K562 (cell line): ENCODE data around the gene ZDHHC14. TPM values are rescaled to one million over a fixed set of nuclear protein-coding genes. Genes with fewer than 3 reads are reported as not detected.

Source experiments
- C11orf30 ChIP-seq: fragments of 450-650 bp; IDR thresholded peaks from 2 replicates; pipeline ENCODE4 v1.6.1; 2016; ENCODE audit warnings: low read depth, mild to moderate bottlenecking
- CHAMP1 ChIP-seq: fragments of 450-650 bp; IDR thresholded peaks from 2 replicates; pipeline ENCODE4 v1.6.1; 2016; ENCODE audit warnings: mild to moderate bottlenecking
- EHMT2 ChIP-seq: fragments of 450-650 bp; IDR thresholded peaks from 2 replicates; pipeline ENCODE4 v1.6.1; 2018; ENCODE audit warnings: antibody characterized with exemption
- FOXK1 ChIP-seq: sonication (generic); formaldehyde crosslinking; IDR thresholded peaks from 2 replicates; pipeline ENCODE4 v1.8.0; 2022; ENCODE audit warnings: missing genetic modification reagents, mild to moderate bottlenecking, borderline replicate concordance
- JUN ChIP-seq, 2 experiments: sonication (generic) in 1 of 2; formaldehyde crosslinking in 1 of 2; IDR thresholded peaks; 2 replicates each; pipeline versions ENCODE4 v1.6.1 to v1.8.0; 2012 to 2022; ENCODE audit warnings: borderline replicate concordance in 2 of 2, mild to moderate bottlenecking in 2 of 2, improper control_type of control experiment in 1 of 2, low read depth in 1 of 2, low read length in 1 of 2, missing genetic modification reagents in 1 of 2
- LCOR ChIP-seq: sonication (generic); formaldehyde crosslinking; IDR thresholded peaks from 2 replicates; pipeline ENCODE4 v1.8.0; 2022; ENCODE audit warnings: mild to moderate bottlenecking, missing genetic modification reagents
- NFIX ChIP-seq: fragments of 250-450 bp; sonication (Bioruptor Pico); IDR thresholded peaks from 2 replicates; pipeline ENCODE4 v1.4.0; 2020; ENCODE audit warnings: low read depth, mild to moderate bottlenecking, moderate library complexity
- NR3C1 ChIP-seq: sonication (generic); formaldehyde crosslinking; IDR thresholded peaks from 2 replicates; pipeline ENCODE4 v1.8.1; 2022; ENCODE audit warnings: missing genetic modification reagents
- SRSF7 ChIP-seq: fragments of 200-400 bp; formaldehyde crosslinking; optimal IDR thresholded peaks from 2 replicates; pipeline ENCODE3; 2017; ENCODE audit warnings: mild to moderate bottlenecking, low read depth, low read length
- STAT5A ChIP-seq: IDR thresholded peaks from 2 replicates; pipeline ENCODE4 v1.6.1; 2012; ENCODE audit warnings: low read length, inconsistent platforms, borderline replicate concordance
- TOE1 ChIP-seq, 2 experiments: fragments of 450-650 bp in 1 of 2; sonication (generic) in 1 of 2; formaldehyde crosslinking in 1 of 2; IDR thresholded peaks; 2 replicates each; pipeline versions ENCODE4 v1.7.1 to v1.8.0; 2016 to 2022; ENCODE audit warnings: borderline replicate concordance in 2 of 2, mild to moderate bottlenecking in 2 of 2, antibody characterized with exemption in 1 of 2, inconsistent platforms in 1 of 2, low read depth in 1 of 2, missing genetic modification reagents in 1 of 2, moderate library complexity in 1 of 2
- XRCC3 ChIP-seq: fragments of 450-650 bp; IDR thresholded peaks from 2 replicates; pipeline ENCODE4 v1.6.1; 2017; ENCODE audit warnings: mild to moderate bottlenecking, moderate library complexity
- ZBTB8A ChIP-seq: fragments of 450-650 bp; IDR thresholded peaks from 2 replicates; pipeline ENCODE4 v1.6.1; 2018; ENCODE audit warnings: mild to moderate bottlenecking, moderate library complexity; ENCODE audit not compliant: partially characterized antibody
- ZNF134 ChIP-seq: fragments of 250-450 bp; sonication (Bioruptor Pico); conservative IDR thresholded peaks from 2 replicates; pipeline ENCODE4 v1.4.0; 2020
- ZNF316 ChIP-seq: fragments of 450-650 bp; IDR thresholded peaks from 2 replicates; pipeline ENCODE4 v1.6.1; 2016
- ZNF511 ChIP-seq: sonication (generic); formaldehyde crosslinking; IDR thresholded peaks from 2 replicates; pipeline ENCODE4 v1.8.0; 2022; ENCODE audit warnings: mild to moderate bottlenecking, missing genetic modification reagents
- ZNF75A ChIP-seq: fragments of 450-650 bp; formaldehyde crosslinking; IDR thresholded peaks from 2 replicates; pipeline ENCODE4 v1.4.0; 2020; ENCODE audit warnings: mild to moderate bottlenecking
- polyA plus RNA-seq, 8 experiments: library from polyadenylated mRNA; depleted of rRNA in 4 of 8; stranded (reverse) in 5 of 8; unstranded in 3 of 8; fragments of >200 nt; fragmentation: Nextera tagmentation in 2 of 8; fragmentation: Illumina TruSeq in 1 of 8; extraction: Ambion mirVana in 2 of 8; extraction: Trizol in 1 of 8; gene quantifications; 2 replicates each; pipeline versions ENCODE4 v1.2.1 to v1.2.3, GENCODE V29; 2011 to 2014; ENCODE audit warnings: inconsistent platforms in 1 of 8, missing spikeins in 1 of 8
- total RNA-seq, 7 experiments: library from RNA; depleted of rRNA in 6 of 7; stranded (reverse); fragments of >200 nt in 6 of 7; fragmentation: Illumina TruSeq in 2 of 7; extraction: Trizol in 2 of 7; gene quantifications; 2 replicates each; pipeline versions ENCODE4 v1.2.1 to v1.2.3, GENCODE V29; 2011 to 2021; ENCODE audit warnings: low replicate concordance in 1 of 7
- TF ChIP-seq, protein P1 (sequence below), 2 experiments: fragments of 450-650 bp; IDR thresholded peaks; 2 replicates each; pipeline ENCODE4 v1.6.1; 2016
- TF ChIP-seq, protein P2 (sequence below): fragments of 450-650 bp; formaldehyde crosslinking; IDR thresholded peaks from 2 replicates; pipeline ENCODE4 v1.4.0; 2020; ENCODE audit warnings: mild to moderate bottlenecking, moderate library complexity
- TF ChIP-seq, protein P3 (sequence below): fragments of 450-650 bp; IDR thresholded peaks from one replicate; pipeline ENCODE4 v1.6.1; 2018; ENCODE audit warnings: mild to moderate bottlenecking, moderate library complexity; ENCODE audit not compliant: partially characterized antibody

The ZDHHC14 gene
- total and polyA plus RNA-seq, 9 of the 15 experiments (the other 6 are each of a cell fraction or from before 2014, with no cell fraction given), result 0.92 to 23.1 (median 13.8) TPM

DNA sequence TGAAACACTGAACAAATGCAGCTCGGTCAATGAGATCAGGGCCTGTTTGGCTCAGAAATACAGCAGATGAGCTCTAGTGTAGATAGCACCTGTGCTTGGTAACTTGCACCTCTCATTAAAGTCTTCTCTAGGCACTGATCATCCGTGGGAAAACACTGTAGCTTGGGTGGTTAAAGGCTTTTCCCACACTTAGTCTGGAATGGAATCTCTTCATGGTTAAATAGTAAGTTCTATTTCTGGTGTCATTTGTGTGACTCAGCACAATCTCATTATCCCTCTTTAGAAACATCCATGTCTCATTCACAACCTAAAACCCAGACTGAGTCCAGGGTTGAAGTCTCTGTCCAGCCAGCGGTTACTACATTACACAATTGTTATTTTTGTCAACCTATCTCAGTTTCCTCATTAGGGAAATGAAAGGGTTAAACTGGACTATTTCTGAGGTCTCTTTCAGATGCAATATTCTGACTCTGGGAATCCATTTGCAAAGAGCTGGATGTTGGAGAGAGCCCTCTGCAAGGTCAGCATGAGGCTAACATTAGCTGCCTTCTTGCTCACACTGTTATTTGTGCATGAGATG is 125.0 kb downstream of the ZDHHC14 start (continued):
- TF ChIP-seq ZNF511 (CRISPR knock-in tag), result no peak
- 0 out of 2 replicates have a peak, but pooled peaks have one; percentile 19 for TF ChIP-seq EHMT2
- TF ChIP-seq, protein P1, sequence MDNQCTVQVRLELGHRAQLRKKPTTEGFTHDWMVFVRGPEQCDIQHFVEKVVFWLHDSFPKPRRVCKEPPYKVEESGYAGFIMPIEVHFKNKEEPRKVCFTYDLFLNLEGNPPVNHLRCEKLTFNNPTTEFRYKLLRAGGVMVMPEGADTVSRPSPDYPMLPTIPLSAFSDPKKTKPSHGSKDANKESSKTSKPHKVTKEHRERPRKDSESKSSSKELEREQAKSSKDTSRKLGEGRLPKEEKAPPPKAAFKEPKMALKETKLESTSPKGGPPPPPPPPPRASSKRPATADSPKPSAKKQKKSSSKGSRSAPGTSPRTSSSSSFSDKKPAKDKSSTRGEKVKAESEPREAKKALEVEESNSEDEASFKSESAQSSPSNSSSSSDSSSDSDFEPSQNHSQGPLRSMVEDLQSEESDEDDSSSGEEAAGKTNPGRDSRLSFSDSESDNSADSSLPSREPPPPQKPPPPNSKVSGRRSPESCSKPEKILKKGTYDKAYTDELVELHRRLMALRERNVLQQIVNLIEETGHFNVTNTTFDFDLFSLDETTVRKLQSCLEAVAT (IDR thresholded peaks at IDR 0.05), result no peak; a peak in 1 of 4 replicates
- TF ChIP-seq, protein P2, sequence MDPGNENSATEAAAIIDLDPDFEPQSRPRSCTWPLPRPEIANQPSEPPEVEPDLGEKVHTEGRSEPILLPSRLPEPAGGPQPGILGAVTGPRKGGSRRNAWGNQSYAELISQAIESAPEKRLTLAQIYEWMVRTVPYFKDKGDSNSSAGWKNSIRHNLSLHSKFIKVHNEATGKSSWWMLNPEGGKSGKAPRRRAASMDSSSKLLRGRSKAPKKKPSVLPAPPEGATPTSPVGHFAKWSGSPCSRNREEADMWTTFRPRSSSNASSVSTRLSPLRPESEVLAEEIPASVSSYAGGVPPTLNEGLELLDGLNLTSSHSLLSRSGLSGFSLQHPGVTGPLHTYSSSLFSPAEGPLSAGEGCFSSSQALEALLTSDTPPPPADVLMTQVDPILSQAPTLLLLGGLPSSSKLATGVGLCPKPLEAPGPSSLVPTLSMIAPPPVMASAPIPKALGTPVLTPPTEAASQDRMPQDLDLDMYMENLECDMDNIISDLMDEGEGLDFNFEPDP (CRISPR knock-in tag), result no peak
- TF ChIP-seq, protein P3, sequence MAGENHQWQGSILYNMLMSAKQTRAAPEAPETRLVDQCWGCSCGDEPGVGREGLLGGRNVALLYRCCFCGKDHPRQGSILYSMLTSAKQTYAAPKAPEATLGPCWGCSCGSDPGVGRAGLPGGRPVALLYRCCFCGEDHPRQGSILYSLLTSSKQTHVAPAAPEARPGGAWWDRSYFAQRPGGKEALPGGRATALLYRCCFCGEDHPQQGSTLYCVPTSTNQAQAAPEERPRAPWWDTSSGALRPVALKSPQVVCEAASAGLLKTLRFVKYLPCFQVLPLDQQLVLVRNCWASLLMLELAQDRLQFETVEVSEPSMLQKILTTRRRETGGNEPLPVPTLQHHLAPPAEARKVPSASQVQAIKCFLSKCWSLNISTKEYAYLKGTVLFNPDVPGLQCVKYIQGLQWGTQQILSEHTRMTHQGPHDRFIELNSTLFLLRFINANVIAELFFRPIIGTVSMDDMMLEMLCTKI, result no peak
- 0 out of 2 replicates have a peak, but pooled peaks have one; percentile 39 for TF ChIP-seq FOXK1
- TF ChIP-seq JUN (IDR thresholded peaks at IDR 0.05; ENCODE audit: borderline replicate concordance, low read depth, low read length), result peak; percentile 66; the same call in 1 of the 2 replicates
- no peak for TF ChIP-seq JUN (CRISPR knock-in tag; IDR thresholded peaks at IDR 0.05; ENCODE audit: borderline replicate concordance)
- TF ChIP-seq TOE1 (IDR thresholded peaks at IDR 0.05; ENCODE audit: borderline replicate concordance), result no peak
- TF ChIP-seq TOE1 (CRISPR knock-in tag; IDR thresholded peaks at IDR 0.05; ENCODE audit: borderline replicate concordance, low read depth), result no peak
- TF ChIP-seq CHAMP1, result 0 out of 2 replicates have a peak, but pooled peaks have one; percentile 16
- TF ChIP-seq NFIX (CRISPR knock-in tag), result no peak
- peak; percentile 13; the same call in 1 of the 2 replicates for TF ChIP-seq STAT5A
- no peak for TF ChIP-seq ZBTB8A
- no peak for TF ChIP-seq ZNF134 (CRISPR knock-in tag)
- peak; percentile 92 for TF ChIP-seq ZNF316
- TF ChIP-seq XRCC3, result peak; percentile 92
- peak; percentile 99 for TF ChIP-seq ZNF75A (CRISPR knock-in tag)
- TF ChIP-seq LCOR (CRISPR knock-in tag), result no peak
- peak; percentile 76 for TF ChIP-seq C11orf30
- TF ChIP-seq SRSF7, result no peak
- no peak for TF ChIP-seq NR3C1 (CRISPR knock-in tag)
